DMS 273 treated with DMSO at 0.1 percent for 48 hours (cell line): ENCODE results near the gene SH3D19.
"Not testable (repeated sequence)": the region's sequence is repeated elsewhere in the genome, so short reads cannot be mapped to it uniquely, and the experiment has no call there.

Source experiments
- DNase-seq: peaks from one replicate; lab custom pipeline; 2025; lab: John Stamatoyannopoulos, UW

Gene SH3D19

DNA sequence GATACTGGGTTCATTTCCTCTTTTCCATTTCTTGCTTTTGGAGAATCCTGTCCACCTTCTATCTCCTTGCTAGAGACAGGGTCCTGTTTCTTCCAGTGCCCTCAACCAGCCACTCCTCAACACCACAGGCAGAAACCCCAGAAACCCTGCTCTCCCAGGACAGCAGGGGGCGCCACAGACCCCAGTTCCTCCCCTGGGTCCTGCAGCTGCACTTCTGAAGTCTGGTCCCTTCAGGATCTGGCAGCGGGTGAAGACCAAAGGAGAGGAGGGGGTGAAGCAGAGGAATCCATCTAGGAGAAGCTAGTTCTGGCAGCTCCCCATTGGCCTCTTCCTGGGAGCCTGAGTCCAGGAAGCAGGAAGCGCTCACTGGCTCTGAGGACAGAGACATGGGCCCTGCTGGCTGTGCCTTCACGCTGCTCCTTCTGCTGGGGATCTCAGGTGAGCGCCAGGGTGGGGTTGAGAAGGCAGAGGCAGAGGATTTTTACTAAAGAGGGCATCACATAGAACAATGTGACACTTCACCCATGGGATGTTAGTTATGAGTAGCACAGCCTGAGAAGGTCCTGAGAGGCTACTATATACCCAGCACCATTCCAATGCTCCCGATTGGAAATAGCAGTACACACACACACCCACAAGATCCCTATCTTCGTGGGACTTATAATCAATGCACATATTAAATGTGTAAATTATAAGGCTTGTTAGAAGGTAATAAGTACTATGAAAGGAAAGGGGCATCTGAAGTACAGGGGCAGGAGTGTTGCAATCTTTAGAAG lies 48.4 kb downstream of the SH3D19 start, which contains the start of gene PRSS48:
PRSS48 (plus strand) TSS at position 375 of the 776 bp plus-strand sequence; CDS start at position 387, 12 bp downstream.
- no peak for DNase-seq

DNA sequence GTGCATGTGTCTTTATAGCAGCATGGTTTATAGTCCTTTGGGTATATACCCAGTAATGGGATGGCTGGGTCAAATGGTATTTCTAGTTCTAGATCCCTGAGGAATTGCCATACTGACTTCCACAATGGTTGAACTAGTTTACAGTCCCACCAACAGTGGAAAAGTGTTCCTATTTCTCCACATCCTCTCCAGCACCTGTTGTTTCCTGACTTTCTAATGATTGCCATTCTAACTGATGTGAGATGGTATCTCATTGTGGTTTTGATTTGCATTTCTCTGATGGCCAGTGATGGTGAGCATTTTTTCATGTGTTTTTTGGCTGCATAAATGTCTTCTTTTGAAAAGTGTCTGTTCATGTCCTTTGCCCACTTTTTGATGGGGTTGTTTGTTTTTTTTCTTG lies 56.5 kb downstream of the SH3D19 start:
- not testable (repeated sequence) for DNase-seq

DNA sequence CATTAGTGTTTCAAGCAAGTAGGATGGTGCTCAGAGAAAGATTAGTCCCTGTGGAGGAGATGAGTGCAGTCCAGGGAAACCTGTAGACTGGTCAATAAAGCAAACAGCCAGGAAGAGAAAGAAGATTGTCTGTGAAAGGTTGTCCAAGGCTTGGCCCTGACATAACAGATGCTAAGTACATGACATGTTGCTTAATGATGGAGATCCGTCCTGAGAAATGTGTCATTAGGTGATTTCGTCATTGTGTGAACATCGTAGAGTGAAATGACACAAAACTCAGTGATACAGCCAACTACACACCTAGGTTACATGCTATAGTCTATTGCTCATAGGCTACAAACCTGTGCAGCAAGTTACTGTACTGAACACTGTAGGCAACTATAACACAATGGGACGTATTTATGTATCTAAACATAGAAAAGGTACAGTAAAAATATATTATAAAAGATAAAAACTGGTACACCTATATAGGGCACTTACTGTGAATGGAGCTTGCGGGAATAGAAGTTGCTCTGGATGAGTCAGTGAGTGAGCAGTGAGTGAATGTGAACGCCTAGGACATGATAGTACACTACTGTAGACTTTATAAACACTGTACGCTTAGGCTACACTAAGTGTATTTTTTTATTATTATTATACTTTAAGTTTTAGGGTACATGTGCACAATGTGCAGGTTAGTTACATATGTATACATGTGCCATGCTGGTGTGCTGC lies 57.4 kb downstream of the SH3D19 start:
- no peak for DNase-seq

- no peak for DNase-seq
Observed at GRCh38 chr4:151267104-151267503, 58.3 kb downstream of the SH3D19 start.

DNA sequence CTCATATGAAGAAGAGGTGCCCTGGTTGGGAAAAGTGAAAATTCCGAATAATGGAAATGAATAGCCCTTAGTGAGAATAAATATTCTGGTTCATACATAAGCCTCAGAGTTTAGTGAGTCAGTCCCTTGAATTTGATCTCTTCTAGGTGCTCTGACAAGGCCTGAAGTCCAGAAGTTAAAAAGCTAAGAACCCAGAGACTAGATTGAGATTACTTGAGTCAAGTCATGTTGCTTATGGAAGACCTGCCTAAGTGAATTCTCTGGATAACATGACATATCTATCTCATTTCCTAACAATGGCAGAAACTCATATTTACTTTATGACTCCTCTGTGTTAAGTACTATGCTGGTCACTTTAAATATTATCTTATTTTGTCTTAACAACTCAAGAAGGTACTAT lies 58.9 kb downstream of the SH3D19 start:
- no peak for DNase-seq

- no peak for DNase-seq
Observed at GRCh38 chr4:151263455-151263854, 62.0 kb downstream of the SH3D19 start.

DNA sequence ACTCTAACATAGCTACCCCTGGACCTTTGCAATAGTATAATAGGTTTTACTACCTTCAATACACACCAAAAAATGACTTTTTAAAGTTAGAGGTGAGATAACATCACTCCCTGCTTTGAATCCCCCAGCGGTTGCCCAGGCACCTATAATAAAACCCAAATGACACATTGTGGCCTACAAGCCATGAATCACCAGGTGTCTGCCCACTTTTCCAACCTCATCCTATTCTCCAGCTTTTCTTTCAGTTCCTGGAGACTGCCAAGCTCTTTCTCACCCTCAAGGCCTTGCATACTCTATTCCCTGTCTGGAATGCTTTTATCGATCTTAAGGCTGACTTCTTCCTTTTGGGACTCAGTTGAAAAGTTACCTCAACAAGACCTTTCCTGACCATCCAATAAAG lies 64.9 kb downstream of the SH3D19 start:
- DNase-seq: no peak

GRCh38 chr4:151259752-151260151 lies 65.7 kb downstream of the SH3D19 start:
- no peak for DNase-seq

DNA sequence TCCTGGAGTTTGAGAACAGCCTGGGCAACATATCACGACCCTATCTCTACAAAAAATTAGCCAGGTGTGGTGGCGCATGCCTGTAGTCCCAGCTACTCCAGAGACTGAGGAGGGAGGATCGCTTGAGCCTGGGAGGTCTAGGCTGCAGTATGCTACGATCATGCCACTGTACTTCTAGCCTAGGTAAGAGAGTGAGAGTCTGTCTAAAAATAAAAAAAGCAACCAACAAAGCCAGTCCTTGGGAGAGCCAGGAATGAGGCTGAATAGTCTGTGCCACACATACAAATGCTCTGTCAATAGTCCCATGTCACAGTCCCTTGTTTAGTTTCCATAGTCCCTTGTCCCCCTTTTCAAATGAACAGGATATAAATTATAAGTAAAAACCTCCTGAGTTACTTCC lies 67.7 kb downstream of the SH3D19 start:
- DNase-seq: no peak

GRCh38 chr4:151256134-151256533 lies 69.3 kb downstream of the SH3D19 start:
- DNase-seq: no peak

GRCh38 chr4:151255680-151256079 lies 69.7 kb downstream of the SH3D19 start:
- not testable (repeated sequence) for DNase-seq

GRCh38 chr4:151255226-151255625 lies 70.2 kb downstream of the SH3D19 start:
- not testable (repeated sequence) for DNase-seq

- DNase-seq: no peak
Observed at GRCh38 chr4:151251603-151252304, 73.7 kb downstream of the SH3D19 start.

DNA sequence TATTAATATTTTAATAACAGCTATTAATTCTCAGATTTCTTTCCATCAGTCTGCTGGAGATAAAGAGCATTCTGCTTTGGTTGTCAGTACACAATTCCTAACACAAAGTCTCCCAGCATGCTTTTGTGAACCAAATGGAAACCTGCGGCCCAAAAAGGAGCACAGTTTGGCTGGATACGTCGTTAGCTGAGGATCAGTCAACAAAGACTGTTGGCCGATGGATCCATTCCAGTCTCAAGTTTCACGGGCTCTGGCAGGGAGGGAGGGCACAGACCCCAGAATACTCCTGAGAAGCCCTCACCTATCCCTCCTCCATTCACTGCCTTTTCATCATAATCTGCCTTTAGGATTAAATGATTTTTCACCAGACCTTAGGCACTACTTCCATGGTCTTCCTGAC lies 74.7 kb downstream of the SH3D19 start:
- DNase-seq: no peak

DNA sequence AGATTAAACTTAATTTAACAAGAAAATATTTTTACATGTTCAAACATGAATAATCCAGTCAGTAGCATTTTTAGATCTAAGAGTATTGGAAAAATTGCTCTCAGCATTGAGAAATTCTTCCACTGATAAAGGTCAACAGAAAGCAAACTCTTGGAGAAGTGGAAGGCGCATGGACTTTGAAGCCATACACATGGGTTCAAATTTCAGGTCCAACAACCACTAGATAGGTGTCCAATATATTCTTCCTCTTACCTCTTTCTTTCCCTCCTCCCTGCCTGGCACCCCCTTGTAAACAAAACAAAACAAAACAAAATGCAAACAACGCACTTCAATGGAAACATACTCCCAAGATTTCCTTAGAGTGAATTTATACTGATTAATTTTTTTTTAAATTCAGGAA lies 76.9 kb downstream of the SH3D19 start:
- no peak for DNase-seq

GRCh38 chr4:151247395-151247794 lies 78.0 kb downstream of the SH3D19 start:
- no peak for DNase-seq

GRCh38 chr4:151246742-151247141 lies 78.7 kb downstream of the SH3D19 start:
- no peak for DNase-seq

DNA sequence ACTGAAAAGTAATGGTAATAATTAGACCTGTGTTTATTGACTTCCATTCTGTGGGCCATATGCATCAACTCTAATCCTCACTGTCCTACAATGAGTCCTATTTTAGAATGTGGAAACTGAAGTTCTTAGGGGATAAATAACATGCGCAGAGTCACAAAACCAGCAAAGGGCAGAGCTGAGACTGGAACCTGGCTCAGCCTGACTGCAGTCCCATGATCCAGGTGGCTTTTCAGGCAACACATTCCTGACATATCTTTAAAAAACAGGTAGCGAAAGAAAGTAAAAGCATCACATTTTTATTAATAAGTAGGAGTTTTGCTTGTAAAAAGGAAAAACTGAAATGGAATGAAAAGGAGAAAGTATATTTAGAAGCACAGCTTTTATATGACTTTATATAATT lies 83.1 kb downstream of the SH3D19 start:
- DNase-seq: no peak

DNA sequence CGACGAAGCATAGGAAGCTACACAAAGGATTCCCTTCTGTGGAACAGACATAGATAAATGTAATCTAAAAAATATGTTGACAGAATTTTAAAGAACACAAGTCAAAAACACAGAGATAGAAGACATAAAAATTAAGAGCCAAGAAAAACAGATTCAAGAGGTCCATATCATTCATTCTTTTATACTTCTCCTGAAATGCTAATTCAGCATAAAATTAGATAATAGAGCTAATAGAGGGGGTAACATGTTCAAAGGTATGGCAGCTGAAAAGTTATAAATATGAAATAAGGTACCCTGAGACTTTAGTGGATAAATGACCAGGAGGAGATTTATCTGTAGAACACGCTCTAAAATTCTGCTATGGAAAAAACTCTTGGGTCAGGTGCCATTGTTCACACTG lies 85.8 kb downstream of the SH3D19 start:
- no peak for DNase-seq

DNA sequence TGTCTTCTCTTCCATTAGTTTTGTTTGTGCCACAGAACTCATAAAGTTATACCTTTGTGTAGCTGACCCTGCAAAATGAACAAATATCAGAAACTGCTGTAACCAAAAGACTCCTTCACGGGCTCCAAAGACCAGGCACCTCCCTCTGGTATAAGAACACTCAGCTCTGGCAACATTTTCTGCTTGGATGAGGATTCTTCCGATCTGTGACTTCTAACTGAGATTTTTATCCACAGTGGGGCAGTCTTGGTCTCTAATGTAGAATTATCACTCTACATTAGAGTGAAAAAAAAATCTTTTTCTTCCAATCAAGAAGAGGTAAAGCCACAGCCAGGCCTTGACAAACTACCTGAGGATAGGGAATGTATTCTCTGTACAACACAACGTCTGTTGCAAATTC lies 86.9 kb downstream of the SH3D19 start:
- DNase-seq: no peak

GRCh38 chr4:151236036-151236435 lies 89.4 kb downstream of the SH3D19 start:
- DNase-seq: no peak

GRCh38 chr4:151235373-151235772 lies 90.0 kb downstream of the SH3D19 start:
- DNase-seq: not testable (repeated sequence)

GRCh38 chr4:151233600-151233999 lies 91.8 kb downstream of the SH3D19 start:
- DNase-seq: no peak
